Left lung (tissue), 10 donors: Measurements from ENCODE around the gene DIRAS1. TPM values are rescaled to one million over a fixed set of nuclear protein-coding genes. Genes with fewer than 3 reads are reported as not detected.
A peak's percentile ranks its signal among the peaks of the same experiment; 100 is the strongest.

Experiments used
- ATAC-seq: fragments of 200-7000 bp; cut with Tn5 transposase; one replicate; pipeline ENCODE4 v1.9.1; 2020; ENCODE audit warnings: moderate library complexity
- DNase-seq, 4 donors: peaks; one replicate each; pipeline ENCODE4 v3.0.0-alpha.2; 2013 to 2020
- H3K27ac ChIP-seq, 2 donors: fragments of 200-600 bp; sonication (generic) in 1 of 2; one replicate each; pipeline versions ENCODE4 v1.5.0 to v1.8.0; 2020 to 2021
- H3K27me3 ChIP-seq, 2 donors: fragments of 200-600 bp; sonication (generic) in 1 of 2; one replicate each; pipeline versions ENCODE4 v1.5.0 to v1.8.0; 2020 to 2021
- H3K36me3 ChIP-seq, 2 donors: fragments of 200-600 bp; sonication (generic) in 1 of 2; one replicate each; pipeline versions ENCODE4 v1.5.0 to v1.8.0; 2020 to 2021
- H3K4me1 ChIP-seq, 2 donors: fragments of 200-600 bp; one replicate each; pipeline ENCODE4 v1.8.0; 2021
- H3K4me3 ChIP-seq, 2 donors: fragments of 200-600 bp; sonication (generic) in 1 of 2; one replicate each; pipeline versions ENCODE4 v1.5.0 to v1.8.0; 2020 to 2021; ENCODE audit warnings: mild to moderate bottlenecking in 1 of 2
- H3K9me3 ChIP-seq, 2 donors: fragments of 200-600 bp; sonication (generic) in 1 of 2; one replicate each; pipeline versions ENCODE4 v1.5.0 to v1.8.0; 2020 to 2021
- intact Hi-C, 2 donors: fragments of 100-400 bp; cut with DNase I; formaldehyde crosslinking; loops; one replicate each; pipeline versions ENCODE4 v1.11.2 to v1.14.2; 2022
- polyA plus RNA-seq, 6 donors: library from polyadenylated mRNA; unstranded; fragments of 120-200 nt; gene quantifications; one replicate each; pipeline ENCODE4 v1.2.1, GENCODE V29; 2013; ENCODE audit not compliant: insufficient read length in 6 of 6
- total RNA-seq, 2 donors: library from RNA; stranded (reverse); fragmentation: NEBNext Ultra II Directional; extraction: Animal tissue kit (Norgen Biotek cat#: 25700); gene quantifications; one replicate each; pipeline ENCODE4 v1.2.1, GENCODE V29; 2021
- TF ChIP-seq, protein P1 (sequence below), 2 donors: fragments of 200-600 bp; sonication (generic) in 1 of 2; IDR thresholded peaks; one replicate each; pipeline versions ENCODE4 v1.5.0 to v1.8.0; 2021; ENCODE audit warnings: antibody characterized with exemption in 2 of 2
- donor health status: DM: no; HTN: yes; CAD: no.
- donor health status: DM: no; HTN: no; CAD: no.

Gene DIRAS1
- total and polyA plus RNA-seq, 8 donors, result 0.71 to 4.1 (median 1.5) TPM

DNA sequence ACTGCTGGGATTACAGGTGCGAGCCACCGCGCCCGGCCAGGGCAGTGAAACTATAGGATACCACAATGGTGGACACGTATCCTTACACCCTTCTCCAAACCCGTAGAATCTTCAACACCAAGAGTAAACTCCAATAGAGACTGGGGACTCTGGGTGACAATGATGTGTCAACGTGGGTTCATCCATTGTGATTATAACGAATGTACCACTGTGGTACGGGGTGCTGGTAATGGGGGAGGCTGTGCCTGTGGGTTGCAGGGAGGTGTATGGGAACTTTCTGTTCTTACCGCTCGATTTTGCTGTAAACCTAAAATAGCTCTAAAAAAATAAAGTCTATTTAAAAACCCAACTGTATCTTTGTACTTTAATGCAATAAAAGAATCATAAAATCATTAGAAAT, 30.3 kb downstream of the DIRAS1 start:
- Histone ChIP-seq H3K4me1 (peaks cover 0 to 25% of the 10 kb centered on the region in 2 donors), H3K27me3 (no peaks in the 10 kb centered on the region), H3K4me3 (no peak overlapping the region), H3K27ac (no peak overlapping the region), H3K9me3 (no peaks in the 10 kb centered on the region), H3K36me3 (no peaks in the 10 kb centered on the region)
- intact Hi-C loops, result no loop called here
- TF ChIP-seq, protein P1, sequence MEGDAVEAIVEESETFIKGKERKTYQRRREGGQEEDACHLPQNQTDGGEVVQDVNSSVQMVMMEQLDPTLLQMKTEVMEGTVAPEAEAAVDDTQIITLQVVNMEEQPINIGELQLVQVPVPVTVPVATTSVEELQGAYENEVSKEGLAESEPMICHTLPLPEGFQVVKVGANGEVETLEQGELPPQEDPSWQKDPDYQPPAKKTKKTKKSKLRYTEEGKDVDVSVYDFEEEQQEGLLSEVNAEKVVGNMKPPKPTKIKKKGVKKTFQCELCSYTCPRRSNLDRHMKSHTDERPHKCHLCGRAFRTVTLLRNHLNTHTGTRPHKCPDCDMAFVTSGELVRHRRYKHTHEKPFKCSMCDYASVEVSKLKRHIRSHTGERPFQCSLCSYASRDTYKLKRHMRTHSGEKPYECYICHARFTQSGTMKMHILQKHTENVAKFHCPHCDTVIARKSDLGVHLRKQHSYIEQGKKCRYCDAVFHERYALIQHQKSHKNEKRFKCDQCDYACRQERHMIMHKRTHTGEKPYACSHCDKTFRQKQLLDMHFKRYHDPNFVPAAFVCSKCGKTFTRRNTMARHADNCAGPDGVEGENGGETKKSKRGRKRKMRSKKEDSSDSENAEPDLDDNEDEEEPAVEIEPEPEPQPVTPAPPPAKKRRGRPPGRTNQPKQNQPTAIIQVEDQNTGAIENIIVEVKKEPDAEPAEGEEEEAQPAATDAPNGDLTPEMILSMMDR (IDR thresholded peaks at IDR 0.05), result no peak
- ATAC-seq (no peak), DNase-seq (no peak)

DNA sequence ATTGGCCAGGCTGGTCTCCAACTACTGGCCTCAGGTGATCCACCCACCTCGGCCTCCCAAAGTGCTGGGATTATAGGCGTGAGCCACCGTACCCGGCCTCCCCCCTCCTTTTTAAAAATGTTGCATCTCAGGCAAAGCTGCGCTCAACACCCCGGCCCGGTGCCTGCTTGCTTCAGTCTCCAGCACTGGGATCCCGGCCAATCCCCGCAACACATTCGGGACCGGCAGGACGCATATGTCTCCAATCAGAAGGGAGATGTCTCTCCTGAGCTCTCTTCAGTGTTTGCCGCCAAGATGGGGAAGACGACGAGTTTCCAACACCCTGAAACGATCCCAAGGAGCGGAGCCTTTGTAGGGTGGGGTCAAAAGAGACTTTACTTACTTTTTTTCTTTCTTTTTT, 34.8 kb downstream of the DIRAS1 start:
- intact Hi-C loops, result no loop called here
- Histone ChIP-seq H3K27ac (no peak overlapping the region), H3K36me3 (no peaks in the 10 kb centered on the region), H3K4me1 (no peaks in the 10 kb centered on the region), H3K27me3 (no peaks in the 10 kb centered on the region), H3K9me3 (no peaks in the 10 kb centered on the region), H3K4me3 (no peak overlapping the region)
- no peak for ATAC-seq
- peak in 1 of 4 donors; percentile 64 for DNase-seq
- TF ChIP-seq, protein P1 (IDR thresholded peaks at IDR 0.05), result no peak

DNA sequence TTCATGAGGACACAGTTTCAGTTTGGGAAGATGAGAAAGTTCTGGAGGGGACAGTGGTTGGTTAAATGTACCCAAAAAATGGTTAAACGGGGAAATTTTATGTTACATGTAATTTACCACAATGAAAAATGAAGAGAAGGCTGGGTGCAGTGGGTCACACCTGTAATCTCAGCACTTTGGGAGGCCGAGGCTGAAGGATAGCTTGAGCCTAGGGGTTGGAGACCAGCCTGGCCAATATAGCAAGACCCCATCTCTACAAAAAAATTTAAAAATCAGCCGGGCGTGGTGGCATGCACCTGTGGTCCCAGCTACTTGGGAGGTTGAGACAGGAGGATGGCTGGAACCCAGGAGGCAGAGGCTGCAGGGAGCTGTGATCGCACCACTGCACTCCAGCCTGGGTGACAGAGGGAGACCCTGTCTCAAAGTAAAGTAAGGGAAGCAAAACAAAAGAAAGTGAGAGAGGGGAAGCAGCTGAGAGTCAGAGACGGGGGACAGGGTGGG, 35.9 kb downstream of the DIRAS1 start:
- H3K4me1 ChIP-seq, result no peaks in the 10 kb centered on the region
- H3K27me3 ChIP-seq, result no peaks in the 10 kb centered on the region
- H3K27ac ChIP-seq, result peak overlapping the region in 1 of 2 donors; percentile 50
- H3K4me3 ChIP-seq, result no peak overlapping the region
- intact Hi-C loops, result no loop called here
- TF ChIP-seq, protein P1 (IDR thresholded peaks at IDR 0.05), result no peak
- ATAC-seq (no peak), DNase-seq (no peak)
- no peaks in the 10 kb centered on the region for H3K36me3 ChIP-seq
- H3K9me3 ChIP-seq, result no peaks in the 10 kb centered on the region

DNA sequence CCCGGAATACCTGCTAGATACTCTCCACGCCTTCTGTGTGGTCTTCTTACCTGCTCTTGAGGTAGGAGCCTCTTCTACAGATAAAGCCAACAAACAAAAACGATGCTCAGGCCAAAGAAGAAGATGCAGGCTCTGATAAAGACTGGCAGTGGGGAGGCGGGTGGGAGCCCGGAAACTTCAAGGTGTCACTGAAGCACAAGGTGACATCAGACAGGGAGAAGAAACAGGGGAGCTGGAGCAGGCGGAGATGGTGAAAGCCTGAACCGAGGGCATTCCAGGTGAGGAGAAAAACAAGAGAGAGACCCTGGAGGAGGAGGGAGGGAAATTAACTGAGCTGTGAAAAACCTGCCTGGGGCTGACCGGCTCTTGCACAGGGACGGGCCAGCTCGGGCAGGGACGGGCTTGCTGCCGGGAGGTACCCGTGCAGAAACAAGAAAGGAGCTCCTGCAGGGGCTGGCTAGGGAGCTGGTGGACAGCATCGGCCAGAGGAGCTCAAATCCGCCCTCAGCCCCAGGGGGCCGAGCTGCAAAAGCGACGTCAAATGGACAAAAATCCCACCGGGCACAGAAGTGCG, 37.7 kb downstream of the DIRAS1 start:
- Histone ChIP-seq H3K27me3 (no peaks in the 10 kb centered on the region), H3K36me3 (no peaks in the 10 kb centered on the region), H3K4me3 (no peak overlapping the region), H3K9me3 (no peaks in the 10 kb centered on the region), H3K4me1 (no peaks in the 10 kb centered on the region), H3K27ac (no peak overlapping the region)
- TF ChIP-seq, protein P1 (IDR thresholded peaks at IDR 0.05), result no peak
- intact Hi-C loops, result no loop called here
- ATAC-seq (no peak), DNase-seq (no peak)

DNA sequence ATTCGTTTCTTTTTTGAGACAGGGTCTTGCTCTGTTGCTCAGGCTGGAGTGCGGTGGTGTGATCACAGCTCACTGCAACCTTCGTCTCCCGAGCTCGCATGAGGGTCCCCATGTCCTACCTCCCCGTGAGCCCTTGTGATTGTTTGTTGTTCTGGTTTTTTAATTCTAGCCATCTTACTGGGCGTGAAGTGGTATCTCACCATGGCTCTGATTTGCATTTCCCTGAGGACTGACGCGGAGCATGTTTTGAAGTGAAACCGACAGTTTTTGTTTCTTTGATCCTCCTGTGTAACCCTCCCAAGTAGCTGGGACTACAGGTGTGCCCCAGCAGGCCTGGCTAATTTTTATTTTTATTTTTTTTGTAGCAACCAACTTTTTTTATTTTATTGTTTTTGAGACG, 40.4 kb downstream of the DIRAS1 start:
- Histone ChIP-seq H3K27ac (no peak overlapping the region), H3K27me3 (no peaks in the 10 kb centered on the region), H3K4me1 (no peaks in the 10 kb centered on the region), H3K36me3 (no peaks in the 10 kb centered on the region), H3K9me3 (no peaks in the 10 kb centered on the region), H3K4me3 (no peak overlapping the region)
- ATAC-seq (no peak), DNase-seq (no peak)
- TF ChIP-seq, protein P1 (IDR thresholded peaks at IDR 0.05), result no peak
- intact Hi-C loops, result no loop called here
